GM12892 (cell line): Measurements from ENCODE around the gene C1QTNF6.

ENCODE experiments used
- POLR2A ChIP-seq: IDR thresholded peaks from 2 replicates; pipeline ENCODE4 v1.6.1; 2011; ENCODE audit warnings: low read depth, low read length, control low read depth
- POLR2AphosphoS5 ChIP-seq: IDR thresholded peaks from 2 replicates; pipeline ENCODE4 v1.6.1; 2011; ENCODE audit warnings: low read depth, low read length, control low read depth
- TAF1 ChIP-seq: IDR thresholded peaks from 2 replicates; pipeline ENCODE4 v1.6.1; 2011; ENCODE audit warnings: low read depth, mild to moderate bottlenecking, control low read depth, low read length, borderline replicate concordance

GRCh38 chr22:37184380-37184755 lies 3.7 kb downstream of the C1QTNF6 start:
- TF ChIP-seq POLR2AphosphoS5 (no peak), TAF1 (no peak), POLR2A (no peak)
